Keratinocyte (primary cell): ENCODE measurements around the gene F10. TPM values are rescaled to one million over a fixed set of nuclear protein-coding genes. Genes with fewer than 3 reads are reported as not detected.

Experiments used
- DNase-seq: peaks from one replicate; pipeline ENCODE4 v3.0.0-alpha.2; 2011; ENCODE audit warnings: low read depth, missing footprints, low spot score
- FAIRE-seq: peaks from 2 replicates; lab custom pipeline; 2011; peaks lifted over from hg19 to GRCh38; lab: Jason Lieb, UNC
- H2AFZ ChIP-seq: 2 replicates; pipeline ENCODE4 v1.6.0; 2012; ENCODE audit warnings: low read length, control low read depth, inconsistent platforms; ENCODE audit not compliant: control insufficient read depth
- H3K27ac ChIP-seq: 2 replicates; pipeline ENCODE4 v1.5.1; 2011; ENCODE audit warnings: low read length; ENCODE audit not compliant: control insufficient read depth, insufficient read depth
- H3K27me3 ChIP-seq: 3 replicates; pipeline ENCODE4 v1.6.0; 2011; ENCODE audit warnings: low read length; ENCODE audit not compliant: control insufficient read depth, insufficient read depth; ENCODE audit errors: extremely low read depth
- H3K36me3 ChIP-seq, 2 experiments: 2 replicates in 1 of 2; 3 replicates in 1 of 2; pipeline ENCODE4 v1.5.1; 2011; ENCODE audit warnings: low read length in 2 of 2, mild to moderate bottlenecking in 1 of 2; ENCODE audit not compliant: control insufficient read depth in 2 of 2, insufficient read depth in 2 of 2; ENCODE audit errors: extremely low read depth in 1 of 2
- H3K4me1 ChIP-seq: 3 replicates; pipeline ENCODE4 v1.5.1; 2011; ENCODE audit warnings: low read length; ENCODE audit not compliant: control insufficient read depth, insufficient read depth; ENCODE audit errors: extremely low read depth
- H3K4me2 ChIP-seq: 3 replicates; pipeline ENCODE4 v1.6.0; 2011; ENCODE audit warnings: low read depth, low read length; ENCODE audit not compliant: control insufficient read depth, insufficient read depth; ENCODE audit errors: extremely low read depth
- H3K4me3 ChIP-seq, 3 experiments: fragments of 200-600 bp in 1 of 3; sonication (generic) in 1 of 3; 2 replicates in 2 of 3; 3 replicates in 1 of 3; pipeline ENCODE4 v1.5.1; 2011 to 2016; ENCODE audit warnings: low read length in 3 of 3, mild to moderate bottlenecking in 3 of 3, control low read depth in 2 of 3, inconsistent platforms in 1 of 3, low read depth in 1 of 3, mixed read lengths in 1 of 3, mixed run types in 1 of 3, moderate library complexity in 1 of 3; ENCODE audit not compliant: control insufficient read depth in 2 of 3, insufficient read depth in 2 of 3; ENCODE audit errors: extremely low read depth in 1 of 3
- H3K79me2 ChIP-seq: 2 replicates; pipeline ENCODE4 v1.6.0; 2012; ENCODE audit warnings: low read length; ENCODE audit not compliant: control insufficient read depth, insufficient read depth
- H3K9ac ChIP-seq: 3 replicates; pipeline ENCODE4 v1.6.0; 2011; ENCODE audit warnings: low read length; ENCODE audit not compliant: control insufficient read depth, insufficient read depth; ENCODE audit errors: extremely low read depth
- H3K9me1 ChIP-seq: 3 replicates; pipeline ENCODE4 v1.6.0; 2011; ENCODE audit warnings: low read length; ENCODE audit not compliant: control insufficient read depth, insufficient read depth; ENCODE audit errors: extremely low read depth
- H3K9me3 ChIP-seq: 2 replicates; pipeline ENCODE4 v1.5.1; 2012; ENCODE audit warnings: low read depth, low read length; ENCODE audit not compliant: control insufficient read depth
- H4K20me1 ChIP-seq: 3 replicates; pipeline ENCODE4 v1.6.0; 2011; ENCODE audit warnings: low read length; ENCODE audit not compliant: control insufficient read depth, insufficient read depth; ENCODE audit errors: extremely low read depth
- EZH2 ChIP-seq: IDR thresholded peaks from one replicate; pipeline ENCODE4 v1.6.1; 2012; ENCODE audit warnings: inconsistent platforms, mild to moderate bottlenecking, low read length, moderate library complexity
- dilution Hi-C: fragments of 300-500 bp; cut with MboI; formaldehyde crosslinking; loops from one replicate; pipeline ENCODE4 v1.7.0; 2020; ENCODE audit warnings: low sequenced_read_pairs; ENCODE audit not compliant: extremely low pct_ligation_motif_present
- polyA plus RNA-seq, 5 experiments: library from polyadenylated mRNA; depleted of rRNA in 3 of 5; stranded (reverse) in 3 of 5; stranded (forward) in 1 of 5; unstranded in 1 of 5; fragments of >200 nt; gene quantifications; 1 replicate in 1 of 5; 2 replicates in 3 of 5; 3 replicates in 1 of 5; pipeline versions ENCODE4 v1.2.1 to v1.2.3, GENCODE V29; 2011 to 2012; ENCODE audit warnings: missing spikeins in 2 of 5, low read depth in 1 of 5, low replicate concordance in 1 of 5
- TF ChIP-seq, protein P1 (sequence below), 3 experiments: IDR thresholded peaks in 1 of 3; conservative IDR thresholded peaks in 1 of 3; optimal IDR thresholded peaks in 1 of 3; 2 replicates in 2 of 3; 3 replicates in 1 of 3; pipeline versions ENCODE3 to v1.5.1; 2011; ENCODE audit warnings: low read length in 3 of 3, mild to moderate bottlenecking in 3 of 3, moderate library complexity in 2 of 3, control low read depth in 1 of 3, inconsistent platforms in 1 of 3; ENCODE audit not compliant: insufficient read depth in 2 of 3; ENCODE audit errors: extremely low read depth in 1 of 3

The F10 gene
- polyA plus RNA-seq, 1 donor (not counting 4 experiments of a cell fraction or from before 2014, with no cell fraction given): not detected

DNA sequence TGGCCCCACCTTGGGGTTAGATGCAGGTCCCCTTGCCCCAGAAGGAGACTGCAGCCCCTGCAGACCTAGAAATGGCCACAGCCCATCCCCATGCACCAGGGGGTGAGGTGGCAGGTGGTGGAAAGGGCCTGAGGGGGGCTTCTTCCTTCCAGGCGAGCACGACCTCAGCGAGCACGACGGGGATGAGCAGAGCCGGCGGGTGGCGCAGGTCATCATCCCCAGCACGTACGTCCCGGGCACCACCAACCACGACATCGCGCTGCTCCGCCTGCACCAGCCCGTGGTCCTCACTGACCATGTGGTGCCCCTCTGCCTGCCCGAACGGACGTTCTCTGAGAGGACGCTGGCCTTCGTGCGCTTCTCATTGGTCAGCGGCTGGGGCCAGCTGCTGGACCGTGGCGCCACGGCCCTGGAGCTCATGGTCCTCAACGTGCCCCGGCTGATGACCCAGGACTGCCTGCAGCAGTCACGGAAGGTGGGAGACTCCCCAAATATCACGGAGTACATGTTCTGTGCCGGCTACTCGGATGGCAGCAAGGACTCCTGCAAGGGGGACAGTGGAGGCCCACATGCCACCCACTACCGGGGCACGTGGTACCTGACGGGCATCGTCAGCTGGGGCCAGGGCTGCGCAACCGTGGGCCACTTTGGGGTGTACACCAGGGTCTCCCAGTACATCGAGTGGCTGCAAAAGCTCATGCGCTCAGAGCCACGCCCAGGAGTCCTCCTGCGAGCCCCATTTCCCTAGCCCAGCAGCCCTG lies 4.2 kb upstream of the F10 start:
- TF ChIP-seq, protein P1, sequence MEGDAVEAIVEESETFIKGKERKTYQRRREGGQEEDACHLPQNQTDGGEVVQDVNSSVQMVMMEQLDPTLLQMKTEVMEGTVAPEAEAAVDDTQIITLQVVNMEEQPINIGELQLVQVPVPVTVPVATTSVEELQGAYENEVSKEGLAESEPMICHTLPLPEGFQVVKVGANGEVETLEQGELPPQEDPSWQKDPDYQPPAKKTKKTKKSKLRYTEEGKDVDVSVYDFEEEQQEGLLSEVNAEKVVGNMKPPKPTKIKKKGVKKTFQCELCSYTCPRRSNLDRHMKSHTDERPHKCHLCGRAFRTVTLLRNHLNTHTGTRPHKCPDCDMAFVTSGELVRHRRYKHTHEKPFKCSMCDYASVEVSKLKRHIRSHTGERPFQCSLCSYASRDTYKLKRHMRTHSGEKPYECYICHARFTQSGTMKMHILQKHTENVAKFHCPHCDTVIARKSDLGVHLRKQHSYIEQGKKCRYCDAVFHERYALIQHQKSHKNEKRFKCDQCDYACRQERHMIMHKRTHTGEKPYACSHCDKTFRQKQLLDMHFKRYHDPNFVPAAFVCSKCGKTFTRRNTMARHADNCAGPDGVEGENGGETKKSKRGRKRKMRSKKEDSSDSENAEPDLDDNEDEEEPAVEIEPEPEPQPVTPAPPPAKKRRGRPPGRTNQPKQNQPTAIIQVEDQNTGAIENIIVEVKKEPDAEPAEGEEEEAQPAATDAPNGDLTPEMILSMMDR (optimal IDR thresholded peaks at IDR 0.05 in 1 of 3, IDR thresholded peaks at IDR 0.05 in 1 of 3, conservative IDR thresholded peaks at IDR 0.05 in 1 of 3; ENCODE audit: extremely low read depth in 1 of 3, insufficient read depth in 2 of 3, low read length in 3 of 3): no peak
- no peak for TF ChIP-seq EZH2
- dilution Hi-C loops: no loop called here
- H3K27me3 ChIP-seq: peaks cover 5% of the 10 kb centered on the region

DNA sequence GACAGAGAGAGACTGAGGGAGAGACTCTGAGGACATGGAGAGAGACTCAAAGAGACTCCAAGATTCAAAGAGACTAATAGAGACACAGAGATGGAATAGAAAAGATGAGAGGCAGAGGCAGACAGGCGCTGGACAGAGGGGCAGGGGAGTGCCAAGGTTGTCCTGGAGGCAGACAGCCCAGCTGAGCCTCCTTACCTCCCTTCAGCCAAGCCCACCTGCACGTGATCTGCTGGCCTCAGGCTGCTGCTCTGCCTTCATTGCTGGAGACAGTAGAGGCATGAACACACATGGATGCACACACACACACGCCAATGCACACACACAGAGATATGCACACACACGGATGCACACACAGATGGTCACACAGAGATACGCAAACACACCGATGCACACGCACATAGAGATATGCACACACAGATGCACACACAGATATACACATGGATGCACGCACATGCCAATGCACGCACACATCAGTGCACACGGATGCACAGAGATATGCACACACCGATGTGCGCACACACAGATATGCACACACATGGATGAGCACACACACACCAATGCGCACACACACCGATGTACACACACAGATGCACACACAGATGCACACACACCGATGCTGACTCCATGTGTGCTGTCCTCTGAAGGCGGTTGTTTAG lies 3.3 kb upstream of the F10 start:
- no peaks in the 10 kb centered on the region for H3K9me1 ChIP-seq
- no peaks in the 10 kb centered on the region for H4K20me1 ChIP-seq
- no peaks in the 10 kb centered on the region for H3K9me3 ChIP-seq
- H3K27me3 ChIP-seq: peaks cover 4% of the 10 kb centered on the region
- TF ChIP-seq, protein P1 (optimal IDR thresholded peaks at IDR 0.05 in 1 of 3, IDR thresholded peaks at IDR 0.05 in 1 of 3, conservative IDR thresholded peaks at IDR 0.05 in 1 of 3; ENCODE audit: extremely low read depth in 1 of 3, insufficient read depth in 2 of 3, low read length in 3 of 3): no peak
- no peak for TF ChIP-seq EZH2
- dilution Hi-C loops: no loop called here
- no peak for DNase-seq
- no peaks in the 10 kb centered on the region for H3K79me2 ChIP-seq
- H3K4me3 ChIP-seq: no peak overlapping the region
- H3K4me2 ChIP-seq: no peak overlapping the region
- H2AFZ ChIP-seq: no peak overlapping the region
- H3K27ac ChIP-seq: no peak overlapping the region
- no peak overlapping the region for H3K9ac ChIP-seq
- H3K36me3 ChIP-seq: no peaks in the 10 kb centered on the region
- no peaks in the 10 kb centered on the region for H3K4me1 ChIP-seq
- FAIRE-seq: no peak

More for the DNA sequence above, 4.2 kb upstream of the F10 start:
- Histone ChIP-seq H3K27ac (no peak overlapping the region), H3K9me3 (no peaks in the 10 kb centered on the region), H3K79me2 (no peaks in the 10 kb centered on the region), H3K9me1 (no peaks in the 10 kb centered on the region), H3K4me3 (no peak overlapping the region), H3K4me2 (no peak overlapping the region), H3K9ac (no peak overlapping the region), H4K20me1 (no peaks in the 10 kb centered on the region), H3K4me1 (no peaks in the 10 kb centered on the region), H2AFZ (no peak overlapping the region), H3K36me3 (no peaks in the 10 kb centered on the region)
- FAIRE-seq: no peak
- no peak for DNase-seq
